UCSD-AML1 (cell line): ENCODE data around the gene PAX5.
A peak's percentile ranks its signal among the peaks of the same experiment; 100 is the strongest.
"Not testable (repeated sequence)": the region's sequence is repeated elsewhere in the genome, so short reads cannot be mapped to it uniquely, and the experiment has no call there.

ENCODE experiments used
- DNase-seq: peaks from one replicate; lab custom pipeline; 2025; ENCODE audit not compliant: unreplicated experiment; lab: John Stamatoyannopoulos, UW

Gene PAX5

DNA sequence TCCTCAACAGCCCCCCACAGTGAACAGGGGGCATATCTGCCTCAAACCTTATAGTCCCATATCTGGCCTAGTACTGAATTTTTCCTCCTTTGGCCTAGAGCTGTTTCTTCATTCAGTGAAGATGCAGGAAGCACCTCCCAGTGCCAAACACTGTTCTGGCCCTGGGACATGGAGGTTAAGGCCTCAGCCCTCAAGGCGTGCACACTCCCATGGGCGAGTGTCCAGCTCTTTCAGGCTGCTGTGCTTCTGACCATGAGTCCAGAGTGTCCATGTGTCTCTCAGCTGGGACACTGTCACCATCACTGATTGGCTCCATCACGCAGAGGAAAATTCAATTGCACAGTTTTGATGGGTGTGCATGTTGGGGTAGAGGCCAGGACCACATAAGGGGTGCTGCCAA is 151.5 kb downstream of the PAX5 start:
- no peak for DNase-seq

DNA sequence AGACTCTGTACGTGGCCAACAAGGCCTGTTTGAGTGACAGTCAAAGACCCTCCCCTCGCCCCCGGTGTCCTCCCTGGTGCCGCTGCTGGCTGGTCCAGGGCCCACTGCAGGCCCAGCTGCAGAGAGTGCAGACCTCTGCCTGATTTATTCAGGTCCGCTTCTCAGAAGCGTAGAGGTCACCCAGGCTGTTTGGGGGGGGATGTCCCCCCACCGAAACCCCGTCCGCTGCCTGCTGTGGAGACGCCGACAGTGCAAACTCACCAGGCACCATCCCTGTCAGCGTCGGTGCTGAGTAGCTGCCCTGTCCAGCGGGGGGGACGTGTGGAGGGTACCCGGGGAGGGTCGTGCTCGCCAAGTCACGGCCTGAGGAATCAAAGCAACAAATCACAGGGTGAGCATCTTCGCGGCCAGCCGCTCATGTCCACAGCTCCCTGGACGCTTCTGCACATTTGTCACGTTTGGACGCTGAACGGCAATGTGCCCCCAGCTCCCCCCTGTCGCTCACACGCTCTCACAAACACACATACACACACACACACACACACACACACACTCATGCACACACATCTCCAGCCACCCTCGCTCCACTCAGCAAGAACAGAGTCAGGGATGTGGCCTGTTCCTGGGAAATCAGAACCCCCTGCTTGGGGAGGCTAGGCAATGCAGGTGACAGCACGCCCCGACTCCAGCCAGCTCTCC is 152.2 kb downstream of the PAX5 start:
- no peak for DNase-seq

DNA sequence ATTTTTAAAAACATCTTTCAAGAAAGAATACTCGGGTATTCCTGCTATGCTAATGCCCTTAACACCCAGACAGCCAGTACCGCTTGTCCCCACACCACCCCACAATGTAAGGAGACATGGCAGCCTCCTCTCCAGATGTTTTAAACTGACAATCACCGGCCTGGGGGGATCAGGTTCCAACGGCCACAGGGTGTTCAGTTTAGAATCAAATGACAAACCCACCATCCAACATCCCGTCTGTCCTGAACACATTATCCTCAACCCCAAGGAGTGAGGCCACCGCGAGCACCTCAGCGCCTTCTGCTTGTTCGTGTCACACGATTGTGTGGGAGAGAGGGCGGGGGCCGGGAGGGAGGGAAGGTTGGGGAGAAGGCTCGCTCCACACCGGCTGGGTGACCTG is 152.8 kb downstream of the PAX5 start:
- DNase-seq, result no peak

DNA sequence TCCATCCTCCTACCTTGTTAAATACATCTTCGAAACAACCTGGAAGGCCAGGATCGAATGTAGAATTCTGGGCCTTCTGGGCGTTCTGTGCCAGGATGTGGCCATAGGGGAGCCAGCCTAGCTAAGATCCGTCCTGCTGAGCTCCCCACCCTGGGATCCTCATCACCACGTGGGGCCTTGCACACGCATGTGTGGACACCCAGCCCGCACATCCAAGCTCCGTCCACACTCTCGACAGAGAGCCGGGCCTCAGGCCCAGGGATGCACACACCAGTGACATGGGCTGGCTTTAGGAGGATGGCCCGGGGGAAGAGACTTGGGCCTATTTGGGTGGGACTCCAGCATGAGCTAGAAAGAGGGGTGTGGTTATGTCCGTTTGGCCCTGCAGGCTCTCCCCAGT is 154.0 kb downstream of the PAX5 start:
- no peak for DNase-seq

DNA sequence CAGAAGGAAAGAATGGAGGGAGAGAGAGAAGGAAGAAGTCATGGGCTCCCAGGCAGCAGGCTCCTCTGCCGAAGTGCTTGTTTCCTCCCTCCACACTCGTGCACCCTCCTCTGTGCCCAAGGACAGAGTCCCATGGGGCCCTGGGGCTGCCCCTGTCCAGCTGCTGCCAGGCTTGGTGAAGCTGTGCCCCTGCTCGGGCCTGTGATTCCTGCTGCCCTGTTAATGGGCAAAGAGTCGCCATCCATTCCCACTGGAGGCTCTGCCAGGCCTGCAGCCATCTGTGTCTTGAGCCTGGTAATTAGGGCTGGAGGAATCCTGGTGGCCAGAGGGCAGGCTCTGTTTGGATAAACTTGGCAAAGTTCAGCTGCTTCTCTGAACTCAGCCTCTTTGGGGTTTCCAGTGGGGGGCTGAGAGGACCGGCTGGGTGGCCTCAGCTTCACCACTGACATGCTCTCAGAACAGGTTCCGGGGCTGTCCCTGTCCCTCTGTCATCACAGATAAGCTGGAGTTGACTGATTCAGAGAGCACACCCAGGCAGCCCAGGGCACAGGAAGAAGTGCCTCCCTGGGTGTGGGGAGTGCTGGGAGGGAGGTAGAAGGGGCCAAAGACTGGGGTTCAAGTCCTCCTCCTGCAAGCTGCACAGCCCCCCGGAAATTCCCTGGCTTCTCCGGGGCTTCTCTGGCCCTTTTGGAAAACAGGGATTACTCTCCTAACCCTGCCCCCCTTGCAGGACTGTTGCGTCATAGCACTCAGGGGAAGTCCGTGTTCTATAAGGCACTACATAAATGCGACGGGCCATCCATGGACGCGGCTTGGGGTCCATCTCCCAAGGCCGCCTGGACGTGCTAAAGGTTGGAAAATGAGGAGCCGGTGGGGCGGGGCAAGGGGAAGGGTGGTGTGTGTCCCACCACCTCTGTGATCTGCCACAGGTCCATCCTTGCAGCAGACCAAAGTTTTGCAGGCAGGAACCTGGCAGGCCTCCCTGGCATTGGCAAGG is 154.8 kb downstream of the PAX5 start:
- no peak for DNase-seq

DNA sequence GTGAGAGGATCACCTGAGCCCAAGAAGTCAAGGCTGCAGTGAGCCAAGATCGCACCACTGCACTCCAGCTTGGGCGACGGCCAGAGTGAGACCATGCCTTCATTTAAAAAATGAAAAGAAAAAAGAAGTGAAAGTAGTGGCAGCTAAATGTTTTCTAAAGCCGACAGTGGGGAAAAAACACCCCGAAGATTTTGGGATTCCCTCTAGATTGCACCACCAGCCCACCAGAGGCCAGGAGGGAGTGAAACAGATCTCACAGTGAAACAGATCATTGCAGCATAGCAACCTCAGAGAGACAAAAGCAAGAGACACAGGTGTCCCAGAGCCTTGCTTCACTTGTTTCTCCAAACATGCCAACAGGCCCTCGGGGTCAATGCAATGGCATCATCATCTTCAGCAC is 156.8 kb downstream of the PAX5 start:
- no peak for DNase-seq

DNA sequence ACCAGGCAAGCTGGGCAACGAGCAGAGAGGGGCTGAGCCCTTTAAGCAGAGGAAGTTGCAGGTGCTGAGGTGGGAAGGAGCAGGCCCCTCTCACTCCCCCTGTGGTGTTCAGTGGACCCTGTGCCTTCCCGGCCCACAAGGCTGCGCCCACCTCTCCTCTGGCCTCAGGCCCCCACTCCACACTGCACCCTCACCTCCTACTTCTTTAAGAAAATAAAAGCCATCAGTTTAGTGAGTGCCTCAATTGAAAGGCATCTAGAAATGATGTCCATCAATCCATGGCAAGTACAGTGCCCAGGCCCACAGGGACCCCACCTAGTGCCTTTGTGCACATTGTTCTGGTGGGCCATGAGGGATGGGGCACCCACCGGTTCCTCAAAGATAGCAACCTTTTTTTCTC is 158.0 kb downstream of the PAX5 start:
- DNase-seq, result no peak

DNA sequence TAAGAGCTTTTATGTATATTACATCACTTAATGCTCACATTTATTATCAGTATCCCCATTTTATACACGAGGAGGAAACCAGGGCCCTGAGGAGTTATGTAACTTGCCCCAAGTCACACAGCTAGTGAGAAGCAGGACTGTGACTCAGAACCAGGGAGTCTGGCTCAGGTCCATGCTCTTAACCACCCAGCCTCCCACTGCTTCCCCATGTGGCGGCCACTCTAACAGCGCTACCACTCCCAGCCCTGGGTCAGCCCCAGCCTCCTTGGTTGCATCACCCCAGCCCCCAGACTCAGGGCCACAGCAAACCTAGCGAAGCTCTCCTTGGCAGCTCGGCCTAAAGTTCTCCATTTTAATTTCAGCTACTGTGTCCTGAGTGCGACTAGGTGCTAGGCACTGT is 159.1 kb downstream of the PAX5 start:
- DNase-seq, result no peak

DNA sequence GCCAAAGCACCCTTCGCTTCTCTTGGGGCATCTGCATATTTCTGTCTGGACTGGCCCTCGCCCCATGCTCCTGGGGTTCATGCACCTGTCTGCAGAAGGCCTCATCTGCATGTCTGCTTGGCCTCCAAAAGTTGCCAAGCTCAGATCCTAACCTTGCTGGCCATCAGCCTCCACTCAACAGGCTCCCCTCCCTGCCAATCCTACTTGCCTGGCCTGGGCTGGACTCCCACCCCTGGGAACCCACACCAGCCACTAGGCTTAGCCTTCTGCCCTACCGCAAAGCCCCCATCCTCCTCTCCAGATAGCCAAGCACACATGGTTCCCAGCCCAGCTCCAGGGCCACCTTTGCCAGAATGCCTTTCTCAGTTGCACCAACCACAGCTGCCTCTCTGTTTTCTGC is 159.8 kb downstream of the PAX5 start:
- DNase-seq, result no peak

DNA sequence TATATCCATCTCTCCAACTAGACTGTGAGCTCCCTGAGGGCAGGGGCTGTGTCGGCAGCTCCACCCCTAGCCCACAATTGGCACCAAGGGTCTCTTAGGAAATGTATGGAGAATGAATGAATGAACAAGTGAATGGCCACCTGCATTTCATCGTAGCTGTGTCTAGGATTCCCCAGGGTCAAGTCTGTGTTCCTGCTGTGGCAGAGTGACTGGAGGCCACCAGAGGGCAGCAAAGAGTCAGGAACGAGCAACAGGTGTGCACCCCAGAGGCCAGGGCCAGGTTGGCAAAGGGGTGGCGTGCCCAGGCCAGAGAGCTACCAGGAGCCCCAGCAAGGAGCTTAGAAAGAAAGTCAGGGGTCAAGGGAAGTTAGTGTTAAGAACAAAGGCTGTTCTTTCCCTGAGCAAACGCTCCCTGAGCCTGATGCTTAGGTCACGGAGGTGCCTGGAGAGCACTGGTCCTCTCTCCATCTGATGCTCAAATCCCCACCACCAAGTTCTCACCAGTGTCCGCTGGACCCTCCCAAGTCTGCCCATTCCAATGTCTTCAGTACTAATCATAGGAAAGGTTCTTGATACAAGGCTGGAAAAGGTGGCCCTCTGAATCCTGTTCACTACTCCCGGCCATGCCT is 160.7 kb downstream of the PAX5 start:
- peak; percentile 53 for DNase-seq

DNA sequence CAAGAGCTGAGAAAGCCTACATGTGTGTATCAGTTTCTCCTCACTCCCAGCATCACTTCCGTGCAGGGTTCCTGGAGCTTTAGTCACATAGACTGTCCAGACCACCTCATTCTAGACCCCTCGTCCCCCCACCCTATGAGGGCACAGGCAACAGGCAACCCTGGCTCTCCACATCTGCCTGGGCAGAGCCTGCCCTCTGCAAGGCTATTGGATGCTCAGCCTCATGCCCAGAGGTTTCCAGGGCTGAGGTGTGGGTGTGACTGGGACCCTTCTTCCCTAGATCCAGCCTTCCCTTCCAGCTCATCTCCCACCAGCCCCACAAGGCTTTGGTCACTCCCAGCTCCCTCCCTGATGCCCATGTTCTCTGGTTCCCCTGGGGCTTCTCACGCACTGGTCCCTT is 161.4 kb downstream of the PAX5 start:
- no peak for DNase-seq

DNA sequence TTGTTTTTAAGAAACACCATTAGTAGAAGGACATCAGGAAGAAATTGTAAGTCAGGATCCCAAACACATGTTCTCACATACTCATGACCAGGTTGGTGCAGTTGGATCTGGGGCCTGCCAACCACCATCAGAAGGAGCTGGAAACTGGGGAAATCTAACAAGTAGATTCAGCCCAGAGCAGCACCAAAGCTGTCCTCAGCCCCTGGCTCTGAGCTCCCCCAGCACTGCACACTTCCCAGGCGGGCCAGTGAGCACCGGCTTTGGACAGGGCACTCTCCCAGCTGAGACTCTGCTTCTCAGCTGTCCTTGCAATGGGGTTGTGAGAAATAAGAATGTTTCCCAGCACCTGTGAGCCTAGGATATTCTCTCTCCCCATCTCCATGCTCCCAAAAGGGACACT is 162.5 kb downstream of the PAX5 start:
- no peak for DNase-seq

DNA sequence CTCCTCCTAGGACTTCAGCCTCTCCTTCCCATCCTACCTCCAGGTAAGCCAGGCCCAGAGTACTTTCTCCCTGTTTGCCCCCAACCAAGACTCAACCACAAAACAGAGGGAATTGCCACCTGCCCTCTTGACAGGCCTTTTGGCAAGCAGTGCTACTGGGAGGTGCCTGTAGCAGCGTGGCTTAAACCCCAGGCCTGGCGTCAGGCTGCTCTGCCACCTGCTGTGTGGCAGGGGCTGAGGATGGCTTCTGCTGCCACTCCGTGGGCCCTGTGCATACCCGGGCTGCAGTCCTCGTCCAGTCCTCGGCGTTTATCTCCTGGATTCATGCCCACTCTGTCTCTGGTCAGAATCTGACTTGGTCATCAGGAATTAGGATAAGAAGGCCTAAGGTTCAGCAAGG is 163.1 kb downstream of the PAX5 start:
- DNase-seq, result no peak

DNA sequence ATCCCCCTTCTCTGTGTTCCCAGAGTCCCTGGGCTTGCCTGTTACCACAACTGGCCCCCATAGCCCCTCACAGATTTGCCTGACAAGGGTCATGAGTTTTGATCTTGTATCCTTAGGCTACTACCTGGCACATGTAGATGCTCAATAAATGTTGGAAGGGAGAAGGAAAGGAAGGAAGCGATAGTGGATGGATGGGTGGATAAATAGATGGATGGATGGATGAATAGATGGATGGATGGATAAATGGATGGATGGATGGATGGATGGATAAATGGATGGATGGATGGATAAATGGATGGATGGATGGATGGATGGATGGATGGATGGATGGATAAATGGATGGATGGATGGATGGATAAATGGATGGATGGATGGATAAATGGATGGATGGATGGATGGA is 164.5 kb downstream of the PAX5 start:
- not testable (repeated sequence) for DNase-seq

DNA sequence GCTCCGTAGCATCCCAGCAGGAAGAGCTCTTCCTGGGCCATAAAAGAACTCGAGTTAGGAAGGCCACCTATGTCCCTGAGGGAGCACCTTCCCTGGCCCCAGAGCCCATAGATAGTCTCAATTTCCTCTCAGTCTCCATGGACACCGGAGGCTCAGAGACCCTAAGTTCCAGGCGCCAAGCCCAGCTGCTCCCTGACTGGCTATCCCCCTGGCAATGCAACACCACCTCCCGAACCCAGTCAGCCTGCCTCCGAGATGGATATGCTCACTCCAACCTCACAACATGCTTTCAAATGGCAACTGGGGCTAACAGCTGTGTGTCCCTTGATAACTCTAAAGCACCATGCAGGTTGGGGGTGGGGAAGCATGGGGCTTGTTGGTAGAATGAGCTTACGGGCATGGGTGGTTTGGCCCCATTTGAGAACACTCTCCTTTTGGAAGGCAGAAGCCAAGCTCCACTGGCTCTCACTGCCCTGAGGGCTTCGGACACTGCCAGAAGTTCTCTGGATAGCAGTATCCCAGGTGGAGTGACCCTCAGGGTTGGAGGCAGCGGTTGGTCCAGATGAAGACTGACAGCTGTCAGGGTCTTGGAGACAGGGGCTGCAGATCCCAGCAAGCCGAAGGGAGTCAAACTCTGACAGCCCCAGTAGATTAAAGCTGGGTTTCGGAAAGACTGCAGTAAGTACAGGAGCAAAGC is 165.3 kb downstream of the PAX5 start:
- DNase-seq, result no peak

DNA sequence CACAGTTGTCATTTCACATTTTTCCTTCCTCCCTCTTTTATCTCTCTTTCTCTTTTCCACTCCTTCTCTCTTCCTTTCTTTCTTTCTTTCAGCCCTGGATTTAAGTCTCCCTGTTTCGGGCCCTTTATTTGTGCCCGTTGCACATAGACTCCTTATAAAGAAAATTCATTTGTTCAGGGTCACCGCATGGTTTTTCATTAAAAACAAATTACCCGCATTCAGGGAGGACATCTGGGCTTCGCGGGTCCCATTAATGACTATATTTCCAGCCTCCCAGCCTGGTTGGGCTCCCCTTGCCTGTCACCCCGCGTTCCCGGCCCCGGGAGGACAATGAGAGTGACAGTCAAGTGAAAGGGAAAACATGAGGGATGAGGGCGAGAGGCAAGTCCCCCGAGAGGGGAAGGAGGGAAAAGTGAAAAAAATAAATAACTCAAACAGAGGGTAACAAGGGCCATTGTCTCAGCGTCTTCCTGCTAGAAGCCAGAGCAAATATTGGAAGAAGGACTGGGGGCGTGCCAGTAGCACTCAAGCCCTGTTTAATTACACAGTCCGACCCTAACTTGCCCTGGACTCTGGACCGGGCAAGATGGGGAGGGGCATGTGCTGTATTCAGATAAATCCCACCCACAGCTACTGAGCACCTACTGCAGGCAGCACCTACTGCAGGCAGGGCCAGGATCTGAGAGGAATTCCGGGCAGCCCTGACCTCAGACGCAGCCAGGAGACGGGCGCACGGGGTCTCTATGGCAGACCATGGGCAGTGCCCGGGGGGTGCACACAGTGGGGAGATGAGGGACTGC is 166.2 kb downstream of the PAX5 start:
- DNase-seq, result no peak

DNA sequence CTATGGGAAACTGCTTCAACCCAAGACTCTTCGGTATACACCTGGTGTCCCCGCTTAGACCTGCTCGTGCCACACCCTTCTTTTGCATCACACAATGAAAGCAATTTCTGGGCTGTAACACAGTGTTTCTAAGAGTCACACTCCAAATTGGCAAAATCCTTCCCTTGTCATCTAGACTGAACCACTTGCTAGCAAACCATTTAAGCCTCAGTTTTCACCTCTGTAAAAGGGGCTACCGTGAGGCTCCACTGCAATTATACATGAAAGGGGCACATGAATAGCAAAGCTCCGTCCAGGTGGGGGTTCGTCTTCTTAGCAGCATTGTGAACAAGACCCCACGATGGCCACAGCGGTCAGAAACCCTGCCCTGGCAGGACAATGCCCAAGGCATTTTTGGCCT is 166.8 kb downstream of the PAX5 start:
- no peak for DNase-seq

DNA sequence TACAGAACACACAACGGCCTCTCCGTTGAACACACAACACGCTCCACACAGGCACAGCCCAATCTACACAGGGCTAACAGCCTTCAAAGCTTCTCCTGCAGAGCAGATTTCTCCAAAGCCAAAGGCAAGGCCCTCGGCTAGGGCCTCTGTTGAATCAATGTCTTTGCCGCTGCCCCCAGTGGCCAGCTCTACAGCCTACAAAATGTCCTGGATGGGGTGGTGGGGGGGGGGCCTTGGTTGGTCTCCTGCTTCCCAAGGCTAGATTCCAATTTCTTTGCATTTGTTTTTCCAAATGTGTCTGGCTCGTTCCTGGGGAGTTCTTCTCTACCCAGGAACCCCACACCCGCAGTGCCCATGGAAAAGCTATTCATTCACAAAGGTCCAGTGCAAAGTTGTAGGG is 167.2 kb downstream of the PAX5 start:
- DNase-seq, result no peak

DNA sequence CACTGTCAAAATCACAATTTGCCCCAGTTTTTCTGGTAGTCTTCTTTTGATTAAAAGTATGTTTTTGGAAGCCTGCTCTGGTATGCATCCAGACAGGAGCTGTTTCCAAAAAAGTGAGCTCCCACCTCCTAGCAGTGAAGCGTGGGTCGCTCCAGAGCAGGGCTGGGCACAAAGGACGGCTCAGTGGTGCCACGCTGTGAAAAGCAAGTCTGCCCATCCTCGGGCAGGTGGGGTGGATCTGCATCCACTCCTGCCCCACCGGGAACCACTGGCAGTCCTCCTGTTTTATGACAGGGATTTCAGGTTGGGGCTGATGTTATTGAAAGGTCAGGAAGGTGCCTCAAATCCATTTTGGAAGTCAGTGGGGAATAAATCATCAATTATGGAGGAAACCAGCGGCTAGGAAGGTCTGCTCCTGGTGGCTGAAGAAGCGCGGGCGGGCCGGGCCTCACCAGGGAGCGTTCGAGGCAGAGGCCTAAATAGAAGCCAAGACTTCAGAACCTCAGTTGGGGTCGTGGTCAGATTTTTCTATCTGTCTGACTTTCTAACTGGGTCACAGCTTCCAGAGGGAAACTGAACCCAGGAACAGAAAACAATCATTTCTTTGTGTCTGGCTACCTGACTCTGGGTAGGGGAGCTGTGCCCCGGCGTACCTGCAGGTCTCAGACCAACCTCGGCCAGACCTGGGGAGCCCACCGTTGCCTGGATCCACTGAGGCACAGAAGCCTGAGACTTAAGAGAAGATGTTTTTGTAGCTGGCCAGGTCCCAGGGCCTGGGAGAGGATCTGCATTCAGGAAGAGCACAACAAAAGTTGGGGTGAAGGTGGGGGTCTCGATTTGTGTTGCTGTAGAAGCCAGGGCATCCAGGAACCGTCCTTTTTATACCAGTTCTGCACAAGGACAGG is 168.1 kb downstream of the PAX5 start:
- DNase-seq, result no peak
